AG04450 (cell line): ENCODE data around the gene ADAMTS17. TPM values are rescaled to one million over a fixed set of nuclear protein-coding genes. Genes with fewer than 3 reads are reported as not detected.

Source experiments
- CTCF ChIA-PET: fragments of 300-600, 350-600 bp; formaldehyde crosslinking; extraction: SDS; loops from one replicate; lab custom pipeline; 2022; ENCODE audit warnings: antibody characterized with exemption, inconsistent platforms; lab: Charles Lee
- POLR2A ChIA-PET: fragments of 350-600 bp; formaldehyde crosslinking; extraction: SDS; loops from one replicate; lab custom pipeline; 2021; ENCODE audit warnings: antibody characterized with exemption, inconsistent platforms; lab: Yijun Ruan, JAX
- DNase-seq: peaks from one replicate; pipeline ENCODE4 v3.0.0-alpha.2; 2011; ENCODE audit warnings: low read depth, low spot score
- H3K27ac ChIP-seq: one replicate; pipeline ENCODE4 v1.5.1; 2012; ENCODE audit warnings: low read depth, low read length, control low read depth
- H3K27me3 ChIP-seq: one replicate; pipeline ENCODE4 v1.6.0; 2012; ENCODE audit warnings: low read length; ENCODE audit not compliant: control insufficient read depth, insufficient read depth
- H3K4me3 ChIP-seq: 2 replicates; pipeline ENCODE4 v1.5.1; 2011; ENCODE audit warnings: mild to moderate bottlenecking, low read depth, low read length, control low read depth
- H3K9me3 ChIP-seq: 2 replicates; pipeline ENCODE4 v1.5.1; 2012; ENCODE audit warnings: low read length; ENCODE audit not compliant: control insufficient read depth, insufficient read depth
- polyA plus RNA-seq: library from polyadenylated mRNA; depleted of rRNA; stranded (reverse); fragments of >200 nt; gene quantifications from 2 replicates; pipeline ENCODE4 v1.2.3, GENCODE V29; 2011
- TF ChIP-seq, protein P1 (sequence below): IDR thresholded peaks from 2 replicates; pipeline ENCODE4 v1.5.1; 2011; ENCODE audit warnings: low read depth, low read length, control low read depth, inconsistent platforms

ADAMTS17 gene
- polyA plus RNA-seq, 1 experiment, result 0.06 TPM

DNA sequence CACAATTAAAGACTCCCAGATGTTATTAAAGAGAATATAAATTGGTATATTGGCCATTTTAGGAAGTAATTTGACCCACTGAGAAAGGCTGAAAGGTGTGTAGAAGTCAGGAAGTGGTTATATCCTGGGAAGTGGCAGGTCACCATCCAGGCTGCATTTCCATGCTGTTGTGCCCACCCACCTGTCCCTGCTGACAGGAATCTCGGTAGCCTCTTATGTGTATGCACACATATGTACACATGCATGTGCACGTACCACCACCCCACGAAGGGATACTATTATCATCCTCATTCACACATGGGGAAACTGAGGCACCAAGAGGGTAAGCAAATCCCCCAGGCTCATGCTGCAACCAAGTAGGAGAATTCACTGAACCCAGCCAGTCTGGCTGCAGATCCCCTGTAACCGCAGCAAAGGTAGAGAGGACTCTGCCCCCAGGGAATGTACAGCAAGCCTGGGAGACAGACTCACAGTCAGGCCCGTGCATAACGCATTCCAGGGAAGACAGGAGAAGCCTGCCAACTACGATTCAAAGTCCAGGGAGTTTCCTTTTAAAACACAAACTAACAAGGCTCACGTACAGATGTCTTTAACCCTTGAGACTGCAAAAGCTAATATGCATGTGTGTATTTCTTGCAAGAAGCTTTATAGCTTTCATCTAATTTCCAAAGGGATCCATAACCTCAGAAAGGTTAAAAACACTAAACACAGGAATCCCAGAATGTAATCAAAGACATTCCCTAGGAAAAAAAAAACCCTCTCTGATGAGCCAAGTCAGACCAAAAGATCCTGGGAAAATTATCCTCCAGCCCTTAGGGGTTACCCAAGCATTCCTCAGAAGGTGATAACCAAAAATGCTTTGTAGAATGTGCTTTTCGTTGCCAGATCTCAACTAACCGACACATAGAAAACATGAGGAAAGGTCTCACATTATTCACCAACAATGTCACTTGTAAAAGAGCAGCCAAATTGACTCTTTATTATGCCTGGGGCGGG, 129.6 kb downstream of the ADAMTS17 start:
- no peaks in the 10 kb centered on the region for H3K27me3 ChIP-seq
- peaks cover 38% of the 10 kb centered on the region for H3K9me3 ChIP-seq
- H3K27ac ChIP-seq, result no peak overlapping the region
- no peak for DNase-seq
- CTCF ChIA-PET, result no interaction called here
- POLR2A ChIA-PET, result no interaction called here
- no peak overlapping the region for H3K4me3 ChIP-seq
- TF ChIP-seq, protein P1, sequence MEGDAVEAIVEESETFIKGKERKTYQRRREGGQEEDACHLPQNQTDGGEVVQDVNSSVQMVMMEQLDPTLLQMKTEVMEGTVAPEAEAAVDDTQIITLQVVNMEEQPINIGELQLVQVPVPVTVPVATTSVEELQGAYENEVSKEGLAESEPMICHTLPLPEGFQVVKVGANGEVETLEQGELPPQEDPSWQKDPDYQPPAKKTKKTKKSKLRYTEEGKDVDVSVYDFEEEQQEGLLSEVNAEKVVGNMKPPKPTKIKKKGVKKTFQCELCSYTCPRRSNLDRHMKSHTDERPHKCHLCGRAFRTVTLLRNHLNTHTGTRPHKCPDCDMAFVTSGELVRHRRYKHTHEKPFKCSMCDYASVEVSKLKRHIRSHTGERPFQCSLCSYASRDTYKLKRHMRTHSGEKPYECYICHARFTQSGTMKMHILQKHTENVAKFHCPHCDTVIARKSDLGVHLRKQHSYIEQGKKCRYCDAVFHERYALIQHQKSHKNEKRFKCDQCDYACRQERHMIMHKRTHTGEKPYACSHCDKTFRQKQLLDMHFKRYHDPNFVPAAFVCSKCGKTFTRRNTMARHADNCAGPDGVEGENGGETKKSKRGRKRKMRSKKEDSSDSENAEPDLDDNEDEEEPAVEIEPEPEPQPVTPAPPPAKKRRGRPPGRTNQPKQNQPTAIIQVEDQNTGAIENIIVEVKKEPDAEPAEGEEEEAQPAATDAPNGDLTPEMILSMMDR, result no peak

DNA sequence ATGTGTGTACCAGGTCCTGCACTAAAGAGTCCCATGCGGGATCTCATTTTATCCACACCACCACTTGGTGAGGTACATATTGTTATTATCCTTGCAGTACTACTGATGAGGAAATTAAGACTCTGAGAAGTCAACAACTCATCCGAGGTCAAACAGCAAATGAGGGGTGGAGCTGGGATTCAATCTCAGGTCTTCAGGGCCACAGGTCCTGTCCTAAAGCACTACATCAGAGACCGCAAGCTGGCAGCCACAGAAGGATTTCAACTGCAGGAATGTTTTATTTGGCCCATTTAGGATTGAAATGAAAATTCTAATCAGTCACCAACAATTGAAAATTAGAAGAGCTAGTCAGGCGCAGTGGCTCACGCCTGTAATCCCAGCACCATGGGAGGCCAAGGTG, 131.4 kb downstream of the ADAMTS17 start:
- DNase-seq, result no peak
- CTCF ChIA-PET, result no interaction called here
- POLR2A ChIA-PET, result no interaction called here

DNA sequence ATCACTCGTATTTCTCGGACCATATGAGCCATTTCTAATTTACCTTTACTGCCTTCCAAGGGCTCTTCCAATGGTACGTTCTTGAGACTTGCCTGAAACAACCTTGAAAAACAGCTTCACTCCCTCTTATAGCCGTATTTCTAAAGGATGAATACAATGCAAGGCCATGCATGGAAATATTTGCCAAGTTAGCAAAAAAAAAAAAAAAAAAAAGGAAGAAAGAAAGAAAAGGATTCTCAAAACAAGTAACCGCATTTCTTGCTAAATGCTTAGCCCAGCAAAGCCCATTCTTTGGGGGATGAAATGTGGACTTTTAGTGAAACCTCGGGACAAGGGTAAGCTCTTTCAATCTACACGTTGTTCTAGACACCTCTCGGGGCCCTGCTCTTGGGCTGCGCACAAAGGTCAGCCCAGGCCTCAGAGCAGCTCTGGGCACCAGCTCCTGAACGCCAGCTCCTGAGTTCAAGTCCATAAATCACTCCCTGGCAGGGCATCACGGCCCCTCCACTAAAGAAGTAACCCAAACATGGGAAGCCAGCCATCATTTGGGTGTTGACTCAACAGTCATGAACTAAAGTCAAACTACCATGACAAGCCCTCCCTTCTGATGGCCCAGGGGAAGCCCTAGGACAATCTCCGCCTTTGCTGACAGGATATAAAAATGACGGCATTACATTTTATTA, 132.7 kb downstream of the ADAMTS17 start:
- ChIA-PET CTCF (no interaction called here), POLR2A (no interaction called here)
- TF ChIP-seq, protein P1, result no peak
- no peak for DNase-seq
- H3K27me3 ChIP-seq, result no peaks in the 10 kb centered on the region
- peaks cover 50% of the 10 kb centered on the region for H3K9me3 ChIP-seq
- H3K27ac ChIP-seq, result no peak overlapping the region
- H3K4me3 ChIP-seq, result no peak overlapping the region

More for the DNA sequence above, 131.4 kb downstream of the ADAMTS17 start:
- H3K4me3 ChIP-seq, result no peak overlapping the region
- no peaks in the 10 kb centered on the region for H3K27me3 ChIP-seq
- no peak overlapping the region for H3K27ac ChIP-seq
- TF ChIP-seq, protein P1, result no peak
- peaks cover 48% of the 10 kb centered on the region for H3K9me3 ChIP-seq

DNA sequence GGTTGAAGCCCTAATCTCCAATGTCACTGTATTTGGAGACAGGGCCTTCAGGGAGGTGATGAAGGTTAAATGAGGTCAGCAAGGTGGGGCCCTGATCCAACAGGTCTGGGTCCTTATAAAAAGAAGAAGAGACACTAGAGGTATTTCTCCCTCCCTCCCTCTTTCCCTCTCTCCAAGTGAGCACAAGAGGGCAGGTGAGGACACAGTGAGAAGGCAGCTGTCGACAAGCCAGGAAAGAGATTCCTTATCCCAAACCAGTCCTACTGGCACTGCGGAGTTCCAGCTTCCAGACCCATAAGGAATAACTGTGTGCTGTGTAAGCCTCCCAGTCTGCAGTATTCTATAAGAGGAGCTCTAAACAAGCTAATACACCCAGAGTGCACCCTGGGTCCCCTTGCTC, 134.7 kb downstream of the ADAMTS17 start:
- no peak for DNase-seq
- Histone ChIP-seq H3K27ac (no peak overlapping the region), H3K4me3 (no peak overlapping the region), H3K27me3 (no peaks in the 10 kb centered on the region), H3K9me3 (peaks cover 51% of the 10 kb centered on the region)
- POLR2A ChIA-PET, result no interaction called here
- CTCF ChIA-PET, result no interaction called here
- TF ChIP-seq, protein P1, result no peak

DNA sequence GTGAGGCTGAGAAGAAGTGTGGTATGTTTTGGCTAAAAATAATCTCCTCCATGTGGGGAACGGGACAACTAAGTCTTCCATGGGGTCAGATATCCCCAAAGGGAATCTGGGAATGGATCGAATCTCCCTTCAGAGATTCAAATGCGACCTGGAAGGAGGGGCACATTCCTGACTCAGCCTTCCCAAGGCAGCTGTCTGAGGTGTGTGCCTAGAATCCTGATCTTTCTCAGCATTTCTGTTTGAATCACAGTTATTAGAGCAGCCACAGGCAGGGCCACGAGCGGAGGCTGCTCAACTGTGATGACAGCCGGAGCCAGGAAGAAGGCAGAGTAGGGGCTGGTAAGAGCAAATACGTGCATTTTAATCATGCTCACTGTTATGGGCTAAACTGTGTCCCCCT, 135.1 kb downstream of the ADAMTS17 start:
- no peak overlapping the region for H3K4me3 ChIP-seq
- DNase-seq, result no peak
- TF ChIP-seq, protein P1, result no peak
- H3K27ac ChIP-seq, result no peak overlapping the region
- ChIA-PET CTCF (no interaction called here), POLR2A (no interaction called here)
- no peaks in the 10 kb centered on the region for H3K27me3 ChIP-seq
- peaks cover 55% of the 10 kb centered on the region for H3K9me3 ChIP-seq
